ENCODE results near the gene TRPM6. TPM values are rescaled to one million over a fixed set of nuclear protein-coding genes. Genes with fewer than 3 reads are reported as not detected.

Gene TRPM6
- total and polyA plus RNA-seq, 11 donors, result 0.08 to 0.75 (median 0.34) TPM; not detected in 2

GRCh38 chr9:74795081-74795480 lies 92.6 kb downstream of the TRPM6 start:
- no peaks in the 10 kb centered on the region for H3K4me1 ChIP-seq
- no peak overlapping the region for H3K27ac ChIP-seq
- TF ChIP-seq POLR2A (IDR thresholded peaks at IDR 0.05) (no peak), CTCF (IDR thresholded peaks at IDR 0.05) (no peak)
- H3K4me3 ChIP-seq, result no peak overlapping the region
- intact Hi-C loops (cut with DNase I), result no loop called here
- H3K36me3 ChIP-seq, result no peaks in the 10 kb centered on the region
- ATAC-seq (no peak), DNase-seq (no peak)
- no peaks in the 10 kb centered on the region for H3K27me3 ChIP-seq
- WGBS, 4 donors, result 83 to 92% (median 88%) methylated on average over 4 of the region's 4 CpGs
- H3K9me3 ChIP-seq, result no peaks in the 10 kb centered on the region

GRCh38 chr9:74784506-74784905 lies 103.2 kb downstream of the TRPM6 start:
- Histone ChIP-seq H3K4me3 (no peak overlapping the region), H3K27me3 (no peaks in the 10 kb centered on the region), H3K36me3 (no peaks in the 10 kb centered on the region), H3K9me3 (no peaks in the 10 kb centered on the region), H3K27ac (no peak overlapping the region), H3K4me1 (no peaks in the 10 kb centered on the region)
- DNase-seq (no peak), ATAC-seq (no peak)
- WGBS, 4 donors, result 72 to 76% (median 75%) methylated on average over 5 of the region's 5 CpGs
- intact Hi-C loops (cut with DNase I), result no loop called here
- TF ChIP-seq CTCF (IDR thresholded peaks at IDR 0.05) (no peak), POLR2A (IDR thresholded peaks at IDR 0.05) (no peak)

- TF ChIP-seq POLR2A (IDR thresholded peaks at IDR 0.05) (no peak), CTCF (IDR thresholded peaks at IDR 0.05) (no peak)
- H3K27me3 ChIP-seq, result no peaks in the 10 kb centered on the region
- H3K9me3 ChIP-seq, result no peaks in the 10 kb centered on the region
- no peak overlapping the region for H3K27ac ChIP-seq
- H3K36me3 ChIP-seq, result no peaks in the 10 kb centered on the region
- ATAC-seq, result no peak
- intact Hi-C loops (cut with DNase I), result no loop called here
- H3K4me3 ChIP-seq, result no peak overlapping the region
- no peaks in the 10 kb centered on the region for H3K4me1 ChIP-seq
- 61 to 76% (median 68%) methylated on average over 2 of the region's 2 CpGs for WGBS, 4 donors
- no peak for DNase-seq
These were observed 104.3 kb downstream of the TRPM6 start for GRCh38 chr9:74783408-74783807.

- Histone ChIP-seq H3K27me3 (no peaks in the 10 kb centered on the region), H3K4me3 (no peak overlapping the region), H3K4me1 (peaks cover 0 to 5% (median 0%) of the 10 kb centered on the region in 12 donors), H3K27ac (no peak overlapping the region), H3K9me3 (no peaks in the 10 kb centered on the region), H3K36me3 (no peaks in the 10 kb centered on the region)
- TF ChIP-seq CTCF (IDR thresholded peaks at IDR 0.05) (peak; percentile 72 to 84 (median 80)), POLR2A (IDR thresholded peaks at IDR 0.05) (no peak)
- peak in 3 of 4 donors; percentile 44 to 57 (median 57) for ATAC-seq
- intact Hi-C loops (cut with DNase I), result loop anchor here in 5 of 10 donors (1.0 to 10.0 kb wide), 7 partner anchors 57 to 301 kb away; partner anchors contain the start of gene C9orf40 (in 1 of the 5)
- 31 to 38% (median 32%) methylated on average over 8 of the region's 8 CpGs for WGBS, 4 donors
- peak; percentile 48 to 67 (median 55) for DNase-seq
These were observed 110.4 kb downstream of the TRPM6 start for GRCh38 chr9:74777136-74777879.
